Activated CD8-positive, alpha-beta memory T cell treated with anti-CD3 and anti-CD28 coated beads for 4 hours (primary cell): ENCODE results near the gene ACSF2.

Source experiments
- DNase-seq, 2 donors: peaks; one replicate each; pipeline ENCODE4 v3.0.0-alpha.2; 2020; ENCODE audit warnings: low read depth in 2 of 2

Gene ACSF2

GRCh38 chr17:50499721-50500120 lies 73.7 kb downstream of the ACSF2 start:
- no peak for DNase-seq

GRCh38 chr17:50501054-50501453 lies 75.0 kb downstream of the ACSF2 start:
- no peak for DNase-seq

- no peak for DNase-seq
These were observed 76.4 kb downstream of the ACSF2 start for GRCh38 chr17:50502301-50502990.

GRCh38 chr17:50505591-50506130 lies 79.6 kb downstream of the ACSF2 start:
- no peak for DNase-seq

GRCh38 chr17:50506298-50506697 lies 80.3 kb downstream of the ACSF2 start:
- DNase-seq: no peak

GRCh38 chr17:50507871-50508572 lies 82.0 kb downstream of the ACSF2 start, which contains the start of gene MYCBPAP:
Gene MYCBPAP, plus strand, starts transcription at chr17:50508439. Its CDS starts 236 bp downstream, at chr17:50508675.
- DNase-seq: peak; percentile 19 to 60

- DNase-seq: no peak
These were observed 82.8 kb downstream of the ACSF2 start for GRCh38 chr17:50508573-50509460.

- DNase-seq: no peak
These were observed 85.0 kb downstream of the ACSF2 start for GRCh38 chr17:50511058-50511457.

GRCh38 chr17:50513495-50513894 lies 87.5 kb downstream of the ACSF2 start:
- no peak for DNase-seq

GRCh38 chr17:50514388-50514787 lies 88.4 kb downstream of the ACSF2 start:
- no peak for DNase-seq

- DNase-seq: no peak
These were observed 89.1 kb downstream of the ACSF2 start for GRCh38 chr17:50514936-50515702.

GRCh38 chr17:50517011-50517410 lies 91.0 kb downstream of the ACSF2 start:
- no peak for DNase-seq

GRCh38 chr17:50517504-50518383 lies 91.7 kb downstream of the ACSF2 start:
- DNase-seq: no peak

GRCh38 chr17:50518384-50519023 lies 92.5 kb downstream of the ACSF2 start:
- DNase-seq: no peak

GRCh38 chr17:50519141-50519834 lies 93.3 kb downstream of the ACSF2 start:
- no peak for DNase-seq

GRCh38 chr17:50520483-50520882 lies 94.5 kb downstream of the ACSF2 start:
- no peak for DNase-seq

- DNase-seq: no peak
These were observed 95.5 kb downstream of the ACSF2 start for GRCh38 chr17:50521514-50521913.

GRCh38 chr17:50522766-50523165 lies 96.7 kb downstream of the ACSF2 start:
- DNase-seq: no peak

GRCh38 chr17:50523208-50523607 lies 97.2 kb downstream of the ACSF2 start:
- no peak for DNase-seq
